C4-2B (cell line): Measurements from ENCODE around the gene ZNF653.

Experiments
- H3K27ac ChIP-seq: fragments of 450-650 bp; 2 replicates; pipeline ENCODE4 v1.5.1; 2017
- ZFX ChIP-seq: fragments of 450-650 bp; IDR thresholded peaks from 2 replicates; pipeline ENCODE4 v1.6.1; 2017
- TF ChIP-seq, protein P1 (sequence below): fragments of 450-650 bp; conservative IDR thresholded peaks from 2 replicates; pipeline ENCODE4 v1.5.1; 2017; ENCODE audit warnings: mild to moderate bottlenecking

ZNF653 gene

GRCh38 chr19:11496391-11497163 is 9.1 kb downstream of the ZNF653 start:
- TF ChIP-seq, protein P1, sequence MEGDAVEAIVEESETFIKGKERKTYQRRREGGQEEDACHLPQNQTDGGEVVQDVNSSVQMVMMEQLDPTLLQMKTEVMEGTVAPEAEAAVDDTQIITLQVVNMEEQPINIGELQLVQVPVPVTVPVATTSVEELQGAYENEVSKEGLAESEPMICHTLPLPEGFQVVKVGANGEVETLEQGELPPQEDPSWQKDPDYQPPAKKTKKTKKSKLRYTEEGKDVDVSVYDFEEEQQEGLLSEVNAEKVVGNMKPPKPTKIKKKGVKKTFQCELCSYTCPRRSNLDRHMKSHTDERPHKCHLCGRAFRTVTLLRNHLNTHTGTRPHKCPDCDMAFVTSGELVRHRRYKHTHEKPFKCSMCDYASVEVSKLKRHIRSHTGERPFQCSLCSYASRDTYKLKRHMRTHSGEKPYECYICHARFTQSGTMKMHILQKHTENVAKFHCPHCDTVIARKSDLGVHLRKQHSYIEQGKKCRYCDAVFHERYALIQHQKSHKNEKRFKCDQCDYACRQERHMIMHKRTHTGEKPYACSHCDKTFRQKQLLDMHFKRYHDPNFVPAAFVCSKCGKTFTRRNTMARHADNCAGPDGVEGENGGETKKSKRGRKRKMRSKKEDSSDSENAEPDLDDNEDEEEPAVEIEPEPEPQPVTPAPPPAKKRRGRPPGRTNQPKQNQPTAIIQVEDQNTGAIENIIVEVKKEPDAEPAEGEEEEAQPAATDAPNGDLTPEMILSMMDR, result peak; percentile 86; the same call in 1 of the 2 replicates
- no peak for TF ChIP-seq ZFX
- no peak overlapping the region for H3K27ac ChIP-seq

- TF ChIP-seq ZFX, result no peak
- TF ChIP-seq, protein P1, result no peak
- H3K27ac ChIP-seq, result no peak overlapping the region
These were observed 9.8 kb downstream of the ZNF653 start for GRCh38 chr19:11495885-11496284.

DNA sequence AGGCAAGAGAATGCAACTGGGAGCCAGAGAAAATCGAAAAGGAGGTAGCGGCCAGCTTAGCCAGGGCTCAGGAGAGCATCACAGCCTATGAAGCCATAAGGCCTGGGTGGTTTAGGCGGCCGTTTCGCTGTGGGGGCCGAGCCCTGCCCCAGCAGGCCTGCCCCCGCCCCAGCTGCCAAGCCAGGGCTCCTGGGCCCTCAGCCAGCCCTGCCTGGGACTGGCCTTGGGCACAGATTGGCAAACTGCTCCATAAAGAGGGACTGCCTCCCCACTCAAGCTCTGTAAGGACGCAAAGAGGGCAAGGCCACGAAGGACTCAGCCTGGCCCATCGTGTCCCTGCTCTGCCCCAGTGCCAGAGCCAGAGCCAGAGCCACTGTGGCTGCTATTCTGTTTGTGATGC is 10.2 kb downstream of the ZNF653 start:
- no peak for TF ChIP-seq ZFX
- TF ChIP-seq, protein P1, result no peak
- no peak overlapping the region for H3K27ac ChIP-seq

GRCh38 chr19:11494634-11495285 is 10.9 kb downstream of the ZNF653 start:
- H3K27ac ChIP-seq, result no peak overlapping the region
- TF ChIP-seq, protein P1, result no peak
- no peak for TF ChIP-seq ZFX

GRCh38 chr19:11489378-11489777 is 16.3 kb downstream of the ZNF653 start:
- no peak overlapping the region for H3K27ac ChIP-seq
- TF ChIP-seq, protein P1, result no peak
- no peak for TF ChIP-seq ZFX

DNA sequence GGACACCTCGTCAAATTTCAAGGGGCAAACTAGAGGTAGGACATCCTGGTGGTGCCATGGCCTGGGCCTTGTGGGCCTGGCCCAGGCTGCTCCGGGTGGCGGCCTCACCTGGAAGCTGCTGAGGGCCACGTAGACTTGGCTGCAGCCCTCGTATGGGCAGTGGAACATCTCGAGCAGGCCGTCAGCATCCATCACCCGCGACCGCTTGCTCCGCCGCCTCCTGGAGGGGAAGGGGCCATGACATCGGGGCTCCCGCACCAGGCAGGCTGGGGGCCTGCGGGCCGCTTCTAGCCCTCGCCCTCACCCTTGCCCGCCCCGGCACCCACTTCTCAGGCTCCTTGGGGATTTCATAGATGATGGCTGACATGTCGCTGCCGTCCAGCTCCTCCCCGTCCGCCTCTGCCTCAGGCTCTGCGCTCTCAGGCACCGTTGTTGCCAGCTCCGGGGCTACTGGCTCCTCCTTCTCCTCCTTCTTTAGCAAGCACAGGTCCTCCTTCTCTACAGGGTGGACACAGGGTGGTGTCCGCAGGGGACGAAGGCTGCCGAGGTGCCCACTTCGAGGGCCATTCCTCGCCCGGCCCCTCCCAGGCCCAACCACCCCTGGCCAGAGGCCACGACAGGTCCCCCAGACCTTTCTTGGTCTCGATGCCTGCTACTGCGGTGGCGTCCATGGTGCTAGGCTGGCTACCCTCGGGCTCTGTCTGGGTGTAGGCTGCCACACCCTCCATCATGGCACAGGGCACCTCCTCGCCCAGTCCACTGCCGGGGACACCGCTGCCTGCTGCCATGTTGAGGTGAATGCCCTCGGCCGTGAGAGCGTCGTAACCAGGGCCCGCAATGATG is 18.8 kb downstream of the ZNF653 start:
- no peak overlapping the region for H3K27ac ChIP-seq
- no peak for TF ChIP-seq ZFX
- TF ChIP-seq, protein P1, result no peak
